ENCODE results near the gene SYT1.
"Not testable (repeated sequence)": the region's sequence is repeated elsewhere in the genome, so short reads cannot be mapped to it uniquely, and the experiment has no call there.

Gene SYT1

DNA sequence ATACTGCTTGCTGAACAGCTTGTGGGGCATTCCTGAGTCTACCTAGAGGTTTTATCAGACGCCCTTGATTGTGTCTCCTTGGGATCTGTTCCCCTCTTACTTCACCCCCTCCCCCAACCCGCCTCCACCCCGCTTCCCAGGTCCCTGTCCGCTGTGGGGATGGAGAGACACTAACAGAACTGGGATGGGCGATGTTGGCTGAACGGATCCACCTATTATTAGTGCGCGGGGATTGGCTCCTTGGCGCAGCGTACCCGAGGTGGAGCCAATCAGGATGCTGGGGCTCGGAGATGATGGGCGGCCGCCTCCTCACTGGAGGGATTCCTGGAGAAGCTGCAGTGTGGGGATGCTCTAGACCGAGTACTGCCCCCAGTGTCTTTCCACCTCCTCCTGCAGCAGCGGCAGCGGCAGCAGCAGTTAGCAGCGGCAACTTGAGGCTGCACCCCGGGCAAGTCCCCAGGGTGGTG is at the start of gene SYT1:
Gene SYT1, plus strand, starts transcription at position 372 of the 467 bp plus-strand sequence.
- DNase-seq (ENCODE audit: low read depth, low spot score): peak; percentile 93

GRCh38 chr12:78818487-78818886 is 46.1 kb upstream of the SYT1 start:
- no peak for DNase-seq (ENCODE audit: low read depth, low spot score)

DNA sequence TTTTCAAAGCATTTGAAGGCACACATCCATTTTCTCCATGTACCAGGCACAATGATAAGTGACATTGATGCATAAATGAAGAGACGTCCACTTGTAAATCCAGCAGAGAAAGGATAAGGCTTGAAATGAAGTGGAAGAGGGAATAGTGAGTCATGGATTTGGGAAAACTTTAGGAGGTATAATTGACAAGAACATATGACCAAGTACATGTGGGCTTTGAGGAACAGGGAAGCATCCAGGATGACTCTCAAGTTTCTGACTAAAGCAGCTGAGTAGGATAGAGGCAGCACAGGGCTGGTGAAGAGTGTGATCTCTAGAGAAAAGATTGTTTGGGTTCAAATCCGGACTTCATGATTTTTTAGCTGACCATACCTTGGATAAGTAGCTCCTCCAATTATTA is 43.6 kb upstream of the SYT1 start:
- DNase-seq (ENCODE audit: low read depth, low spot score): no peak

DNA sequence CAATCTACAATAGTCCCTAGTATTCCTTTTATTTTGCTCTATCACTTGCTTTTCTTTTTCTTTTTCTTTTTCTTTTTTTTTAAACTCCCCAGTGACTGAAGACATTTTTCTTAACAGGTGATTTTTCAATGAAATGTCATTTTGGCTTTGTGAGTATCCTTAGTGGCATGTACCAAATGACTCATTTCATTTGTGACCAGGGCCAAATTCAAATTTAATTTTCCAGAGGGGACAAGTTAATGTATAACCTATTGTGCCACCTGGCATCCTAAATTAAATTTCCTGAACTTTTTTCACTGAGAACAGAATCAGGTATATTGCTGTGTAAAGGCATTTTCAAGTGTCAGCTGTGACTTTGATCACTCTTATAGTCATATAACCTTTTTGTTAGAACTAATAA is 39.7 kb upstream of the SYT1 start:
- no peak for DNase-seq (ENCODE audit: low read depth, low spot score)

DNA sequence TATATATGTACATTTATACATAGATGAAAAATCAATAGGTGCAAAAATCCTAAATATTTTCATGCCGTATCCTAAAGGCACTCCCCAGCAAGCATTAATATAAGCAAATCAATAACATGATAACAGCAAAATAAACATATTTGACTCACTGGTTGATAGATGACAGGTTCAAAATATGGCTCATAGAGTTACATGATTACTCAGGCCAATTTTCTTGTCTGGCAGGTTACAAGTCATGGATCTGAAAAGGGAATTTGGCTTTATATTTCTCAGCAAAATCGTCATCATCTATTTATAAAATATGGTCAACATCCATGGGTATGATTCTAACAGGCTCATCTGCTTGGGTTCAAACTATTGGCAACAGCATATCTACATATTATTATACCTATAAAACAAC is 34.9 kb upstream of the SYT1 start:
- no peak for DNase-seq (ENCODE audit: low read depth, low spot score)

GRCh38 chr12:78835493-78835892 is 29.1 kb upstream of the SYT1 start:
- no peak for DNase-seq (ENCODE audit: low read depth, low spot score)

GRCh38 chr12:78840518-78841019 is 24.0 kb upstream of the SYT1 start:
- DNase-seq (ENCODE audit: low read depth, low spot score): not testable (repeated sequence)

DNA sequence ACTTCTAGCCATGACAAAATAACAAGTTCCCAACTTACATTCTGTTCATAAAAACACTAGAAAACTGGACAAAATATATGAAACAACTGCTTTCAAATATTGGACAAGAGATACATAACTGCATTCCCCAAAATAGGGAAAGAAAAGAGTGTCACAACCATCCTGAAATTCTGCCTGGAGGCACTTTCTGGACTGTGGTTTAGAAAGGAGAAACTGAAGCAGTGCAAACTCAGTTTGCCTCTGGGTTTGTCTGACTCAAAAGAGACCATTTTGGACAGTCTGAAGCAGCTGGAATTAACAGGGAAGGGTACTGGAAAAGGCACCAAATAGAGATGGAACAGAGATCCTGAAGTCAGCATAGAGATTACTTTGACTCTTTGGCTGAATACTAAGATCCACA is 11.3 kb upstream of the SYT1 start:
- DNase-seq (ENCODE audit: low read depth, low spot score): no peak

DNA sequence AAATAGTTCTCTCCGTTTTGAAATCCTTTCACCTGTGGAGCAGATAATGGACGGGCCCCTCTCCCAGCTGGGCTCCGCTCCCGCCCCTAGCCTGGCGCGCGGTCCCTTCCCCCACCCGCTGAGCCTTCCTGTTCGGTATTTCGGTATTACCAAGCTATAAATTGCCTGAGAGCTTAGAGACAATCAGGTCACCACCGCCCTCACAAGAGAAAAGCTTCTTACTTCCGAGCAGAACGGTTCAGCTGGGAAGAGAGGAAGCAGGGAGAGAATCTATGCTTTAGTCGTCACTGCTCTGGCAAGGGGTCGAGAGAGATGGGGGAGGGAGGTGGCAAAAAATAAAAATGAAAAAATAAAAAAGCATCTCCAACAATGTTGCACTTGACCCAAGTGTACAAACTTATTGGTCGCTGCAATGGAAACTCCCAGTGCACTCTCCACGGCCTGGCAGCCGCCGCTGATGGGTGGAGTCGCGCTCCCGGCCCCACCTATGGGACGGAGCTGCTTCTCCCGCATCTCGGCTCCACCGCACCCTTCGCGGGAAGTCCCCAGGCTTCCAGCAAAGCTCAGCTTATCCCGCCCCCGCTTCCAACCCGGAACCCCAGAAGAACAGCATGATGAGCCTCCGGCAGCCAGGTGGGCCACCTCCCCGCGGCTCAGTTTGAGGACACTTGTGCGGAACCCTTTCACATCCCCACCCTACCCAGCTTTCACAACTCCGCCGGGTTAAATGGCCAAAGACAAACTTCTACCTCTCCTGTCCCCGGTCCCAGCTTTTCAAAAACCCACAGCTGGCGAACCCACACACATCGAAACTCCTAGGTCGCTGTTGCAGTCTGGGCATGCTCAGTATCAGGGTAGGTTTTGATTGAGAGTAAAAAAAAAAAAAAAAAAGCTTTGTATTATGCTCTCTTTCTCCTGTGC is 832 bp upstream of the SYT1 start:
- DNase-seq (ENCODE audit: low read depth, low spot score): peak; percentile 79

DNA sequence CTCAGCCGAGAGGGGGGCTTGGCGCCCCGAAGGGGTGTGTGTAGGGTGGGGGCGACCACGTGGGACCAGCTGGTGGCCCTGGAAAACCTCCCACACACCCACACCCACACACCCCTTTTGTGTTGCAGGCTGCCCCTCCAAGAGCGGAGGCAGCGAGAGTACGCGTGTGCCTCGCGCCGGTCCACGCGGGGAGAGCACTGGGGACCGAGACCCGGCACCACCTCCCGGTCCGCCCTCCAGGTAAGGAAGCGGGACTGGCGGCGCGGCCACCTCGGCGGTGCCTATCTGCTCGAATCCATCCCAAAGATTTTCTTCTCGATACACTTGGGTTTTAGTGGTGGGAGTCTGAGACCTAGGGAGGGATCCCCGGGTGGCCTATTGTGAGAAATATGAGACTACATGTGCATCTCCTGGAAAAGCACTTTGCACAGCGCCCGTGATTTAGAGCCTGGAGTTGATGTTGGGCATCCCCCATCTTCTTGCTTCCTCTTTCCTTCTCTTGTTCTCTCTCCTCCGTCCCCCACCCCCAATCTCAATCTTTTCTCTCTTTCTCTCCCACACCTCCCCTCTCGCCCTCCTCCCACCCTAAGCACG is 393 bp downstream of the SYT1 start:
- DNase-seq (ENCODE audit: low read depth, low spot score): peak; percentile 39

- DNase-seq (ENCODE audit: low read depth, low spot score): no peak
Measured at GRCh38 chr12:78865516-78865915, 942 bp downstream of the SYT1 start.

DNA sequence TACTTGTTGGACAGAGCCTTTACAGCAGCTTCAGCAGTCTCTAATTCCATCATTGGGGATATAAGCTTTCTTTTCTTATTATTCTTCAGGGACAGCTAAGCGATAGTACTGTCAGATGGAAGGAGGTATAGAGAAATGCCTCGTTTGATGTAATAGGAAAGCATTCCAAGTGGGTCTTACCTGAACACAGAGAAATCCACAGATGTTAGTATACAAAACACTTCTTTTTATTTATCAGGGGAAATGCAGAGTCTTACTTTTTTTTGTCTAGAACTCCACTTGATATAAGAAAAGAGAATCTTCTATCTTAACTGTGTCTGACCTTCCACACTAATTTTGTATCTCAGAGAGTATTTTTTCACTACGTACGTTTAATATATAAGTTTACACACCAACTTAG is 1.9 kb downstream of the SYT1 start:
- DNase-seq (ENCODE audit: low read depth, low spot score): no peak

DNA sequence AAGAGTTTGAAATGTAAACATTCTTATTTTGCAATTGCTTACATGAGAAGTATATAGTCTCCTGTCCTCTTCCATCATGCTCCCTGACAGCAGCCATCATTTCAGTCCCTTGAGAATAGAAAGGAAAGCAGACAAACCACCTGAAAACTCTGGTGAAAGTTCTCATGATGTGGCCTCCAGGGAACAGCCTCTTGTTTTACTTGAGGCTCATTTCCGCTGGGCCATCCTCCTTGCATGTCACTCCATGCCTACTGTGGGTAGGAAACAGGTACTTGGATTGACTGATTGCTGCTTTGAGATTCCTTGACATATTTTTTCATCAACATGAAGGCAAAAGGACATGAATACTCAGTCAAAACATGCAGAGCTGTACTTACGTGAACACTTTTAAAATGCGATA is 6.0 kb downstream of the SYT1 start:
- no peak for DNase-seq (ENCODE audit: low read depth, low spot score)

GRCh38 chr12:78871566-78871965 is 7.0 kb downstream of the SYT1 start:
- peak; percentile 38 for DNase-seq (ENCODE audit: low read depth, low spot score)

GRCh38 chr12:78878459-78878858 is 13.9 kb downstream of the SYT1 start:
- DNase-seq (ENCODE audit: low read depth, low spot score): peak; percentile 32

DNA sequence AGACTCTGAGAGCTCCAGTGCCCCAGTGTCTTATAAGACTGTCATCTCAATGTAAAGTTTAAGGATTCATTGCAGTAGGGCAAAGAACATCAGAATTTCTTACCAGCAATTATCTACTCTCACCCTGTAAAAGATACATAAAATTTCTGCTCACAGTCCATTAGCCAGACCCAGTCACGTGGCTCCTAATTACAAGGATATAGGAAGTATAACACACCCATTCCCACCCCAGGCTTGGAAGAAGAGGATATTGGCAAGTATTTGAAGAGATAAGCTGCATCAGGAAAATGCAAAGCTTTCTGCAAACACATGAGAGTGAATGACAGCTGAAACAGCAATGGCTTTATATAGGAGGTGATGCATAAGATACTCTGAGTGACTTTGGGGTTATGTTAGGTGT is 14.3 kb downstream of the SYT1 start:
- no peak for DNase-seq (ENCODE audit: low read depth, low spot score)

- DNase-seq (ENCODE audit: low read depth, low spot score): peak; percentile 62
Measured at GRCh38 chr12:78880078-78880477, 15.5 kb downstream of the SYT1 start.

DNA sequence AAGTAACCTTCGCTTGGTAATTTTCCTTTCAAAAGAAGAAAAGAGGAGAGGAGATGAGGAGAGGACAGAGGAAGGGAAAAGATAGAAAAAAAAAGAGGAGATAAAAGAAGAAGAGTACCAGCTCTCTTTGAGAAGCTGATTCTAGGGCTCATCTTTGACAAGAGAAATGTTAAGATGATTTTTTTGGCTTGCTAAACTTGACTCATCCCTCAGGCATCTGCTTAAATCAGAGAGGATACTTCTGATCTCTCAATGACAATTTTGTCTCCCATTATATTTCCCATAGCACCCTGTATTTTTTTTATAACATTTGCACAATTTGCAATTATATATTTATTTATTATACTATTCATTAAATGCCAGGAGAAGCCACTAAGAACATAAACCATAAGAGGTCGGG is 17.1 kb downstream of the SYT1 start:
- DNase-seq (ENCODE audit: low read depth, low spot score): no peak

- no peak for DNase-seq (ENCODE audit: low read depth, low spot score)
Measured at GRCh38 chr12:78885466-78885865, 20.9 kb downstream of the SYT1 start.

- peak; percentile 68 for DNase-seq (ENCODE audit: low read depth, low spot score)
Measured at GRCh38 chr12:78886719-78887407, 22.3 kb downstream of the SYT1 start.

DNA sequence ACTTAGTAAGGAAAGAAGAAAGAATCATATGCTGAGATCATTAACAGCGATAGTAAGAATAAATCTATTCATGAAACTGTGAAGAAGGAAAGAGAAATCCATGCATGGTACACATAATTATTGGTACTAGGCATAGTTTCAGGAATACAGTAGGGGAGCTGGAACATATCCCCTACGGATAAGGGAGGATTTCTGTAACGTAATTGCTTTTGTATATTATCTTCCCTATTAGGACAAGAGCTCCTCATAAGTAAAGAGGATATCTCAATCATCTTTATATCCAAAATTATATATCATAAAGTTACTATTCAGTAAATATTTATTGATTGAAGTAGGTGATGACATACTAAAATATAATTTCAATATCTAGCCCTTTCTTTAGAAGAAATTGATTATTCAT is 22.9 kb downstream of the SYT1 start:
- no peak for DNase-seq (ENCODE audit: low read depth, low spot score)

DNA sequence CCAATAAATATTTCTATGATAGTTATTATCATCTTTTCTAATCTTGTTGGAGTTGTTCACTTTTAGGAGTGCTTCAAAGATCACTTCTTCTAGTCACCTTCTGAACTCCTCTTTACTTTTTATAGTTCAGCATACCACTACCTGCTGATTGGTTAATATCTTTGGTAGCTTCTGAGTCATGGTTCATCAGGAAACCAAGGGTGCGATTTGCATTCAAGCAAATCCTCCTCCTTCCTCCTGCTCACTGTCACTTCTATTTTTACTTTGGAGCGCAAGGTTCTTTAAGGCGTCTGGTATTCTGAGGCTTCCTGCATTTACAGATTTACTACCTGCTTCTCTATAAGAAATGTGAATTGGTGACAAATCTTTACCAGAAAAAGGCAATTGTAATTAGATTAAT is 24.0 kb downstream of the SYT1 start:
- no peak for DNase-seq (ENCODE audit: low read depth, low spot score)

Measured in astrocyte of the hippocampus (primary cell).